ENCODE results near the gene CDHR1. TPM values are rescaled to one million over a fixed set of nuclear protein-coding genes. Genes with fewer than 3 reads are reported as not detected.

CDHR1 gene
- total RNA-seq, 1 experiment from 2014 or later = 0.39 TPM

GRCh38 chr10:84152769-84153168, 41.6 kb upstream of the CDHR1 start:
- in situ Hi-C loops (cut with HindIII; ENCODE audit: low pct_unique_long_range_greater_than_20kb, low sequenced_read_pairs) = no loop called here
- Histone ChIP-seq H3K36me3 (ENCODE audit: control insufficient read depth, insufficient read depth, low read length) (peaks cover 54% of the 10 kb centered on the region), H3K27me3 (ENCODE audit: control insufficient read depth, insufficient read depth, low read length) (no peaks in the 10 kb centered on the region), H3K9me3 (ENCODE audit: control insufficient read depth, insufficient read depth, low read depth, low read length) (no peaks in the 10 kb centered on the region), H3K4me1 (ENCODE audit: control insufficient read depth, insufficient read depth, low read length) (no peaks in the 10 kb centered on the region), H3K4me3 (ENCODE audit: low read depth in 2 of 2, low read length in 2 of 2) (no peak overlapping the region), H3K27ac (ENCODE audit: low read length) (no peak overlapping the region)
- no peak for TF ChIP-seq POLR2AphosphoS5 (IDR thresholded peaks at IDR 0.05; ENCODE audit: low read depth, low read length)
- no peak for TF ChIP-seq CTCF (IDR thresholded peaks at IDR 0.05)
- no peak for TF ChIP-seq SIN3A (IDR thresholded peaks at IDR 0.05; ENCODE audit: borderline replicate concordance, insufficient read depth, low read depth, low read length)
- TF ChIP-seq TCF7L2 (IDR thresholded peaks at IDR 0.05; ENCODE audit: low read depth, low read length) = no peak
- TF ChIP-seq REST (IDR thresholded peaks at IDR 0.05; ENCODE audit: insufficient read depth in 1 of 2, low read depth in 2 of 2, low read length in 1 of 2) = no peak
- ATAC-seq = no peak
- intact Hi-C loops (cut with micrococcal nuclease; ENCODE audit: unreplicated experiment) = loop anchor here (10.0 kb wide), 1 partner anchor 382 kb away; no protein-coding TSS in a partner anchor
- no TSS peak for BruUV-seq (replicated peaks)
- POLR2A ChIA-PET = no interaction called here
- CTCF ChIA-PET = interaction anchor here (0.6 kb wide), 1 partner anchor 60 kb away, joined by 3 read pairs; no protein-coding TSS in a partner anchor
- no peak for DNase-seq (ENCODE audit: low read depth, low spot score)

- peaks cover 34% of the 10 kb centered on the region for H3K36me3 ChIP-seq (ENCODE audit: control insufficient read depth, insufficient read depth, low read length)
- POLR2A ChIA-PET = no interaction called here
- no peak for ATAC-seq
Observed at GRCh38 chr10:84155521-84155920, 38.8 kb upstream of the CDHR1 start.

More at GRCh38 chr10:84155521-84155920, 38.8 kb upstream of the CDHR1 start:
- no peaks in the 10 kb centered on the region for H3K9me3 ChIP-seq (ENCODE audit: control insufficient read depth, insufficient read depth, low read depth, low read length)
- H3K27ac ChIP-seq (ENCODE audit: low read length) = no peak overlapping the region
- DNase-seq (ENCODE audit: low read depth, low spot score) = no peak
- no peaks in the 10 kb centered on the region for H3K27me3 ChIP-seq (ENCODE audit: control insufficient read depth, insufficient read depth, low read length)
- intact Hi-C loops (cut with micrococcal nuclease; ENCODE audit: unreplicated experiment) (loop anchor here (10.0 kb wide), 1 partner anchor 379 kb away; no protein-coding TSS in a partner anchor), in situ Hi-C loops (cut with HindIII; ENCODE audit: low pct_unique_long_range_greater_than_20kb, low sequenced_read_pairs) (no loop called here)
- H3K4me1 ChIP-seq (ENCODE audit: control insufficient read depth, insufficient read depth, low read length) = no peaks in the 10 kb centered on the region
- TF ChIP-seq REST (IDR thresholded peaks at IDR 0.05; ENCODE audit: insufficient read depth in 1 of 2, low read depth in 2 of 2, low read length in 1 of 2) (no peak), CTCF (IDR thresholded peaks at IDR 0.05) (no peak), TCF7L2 (IDR thresholded peaks at IDR 0.05; ENCODE audit: low read depth, low read length) (no peak), SIN3A (IDR thresholded peaks at IDR 0.05; ENCODE audit: borderline replicate concordance, insufficient read depth, low read depth, low read length) (no peak), POLR2AphosphoS5 (IDR thresholded peaks at IDR 0.05; ENCODE audit: low read depth, low read length) (no peak)
- no peak overlapping the region for H3K4me3 ChIP-seq (ENCODE audit: low read depth in 2 of 2, low read length in 2 of 2)
- BruUV-seq (replicated peaks) = no TSS peak
- CTCF ChIA-PET = interaction anchor here (0.6 to 0.7 kb wide), 2 partner anchors 129 to 174 kb away, joined by 5 to 7 read pairs; no protein-coding TSS in a partner anchor

Data from Panc1 (cell line).